Mucosa of descending colon (tissue), 3 donors: Measurements from ENCODE around the gene ITPK1. TPM values are rescaled to one million over a fixed set of nuclear protein-coding genes. Genes with fewer than 3 reads are reported as not detected.
"Not testable (repeated sequence)": the region's sequence is repeated elsewhere in the genome, so short reads cannot be mapped to it uniquely, and the experiment has no call there.

Experiments used
- ATAC-seq: fragments of 200-7000 bp; cut with Tn5 transposase; one replicate; pipeline ENCODE4 v1.9.1; 2020; ENCODE audit warnings: mild to moderate bottlenecking, moderate library complexity
- DNase-seq, 3 donors: peaks; one replicate each; pipeline ENCODE4 v3.0.0-alpha.2; 2020
- H3K36me3 ChIP-seq: fragments of 200-600 bp; one replicate; pipeline ENCODE4 v1.8.0; 2021; ENCODE audit warnings: low read depth, mild to moderate bottlenecking
- H3K4me1 ChIP-seq: fragments of 200-600 bp; one replicate; pipeline ENCODE4 v1.8.0; 2021; ENCODE audit warnings: low read depth, mild to moderate bottlenecking
- H3K4me3 ChIP-seq: fragments of 200-600 bp; one replicate; pipeline ENCODE4 v1.8.0; 2021; ENCODE audit warnings: mild to moderate bottlenecking
- H3K9me3 ChIP-seq: fragments of 200-600 bp; one replicate; pipeline ENCODE4 v1.8.0; 2021; ENCODE audit warnings: mild to moderate bottlenecking
- intact Hi-C, 2 donors: fragments of 100-400 bp; cut with DNase I in 1 of 2; cut with micrococcal nuclease in 1 of 2; formaldehyde crosslinking; loops; one replicate each; pipeline versions ENCODE4 v1.11.0 to v1.11.1; 2022; cut with DNase I, micrococcal nuclease
- long read RNA-seq, 2 donors: library from polyadenylated mRNA; unstranded; transcript quantifications; one replicate each; pipeline ENCODE4 v2.0.0, GENCODE V29; 2019 to 2021
- total RNA-seq, 3 donors: library from RNA; stranded (reverse); fragmentation: NEBNext Ultra II Directional in 2 of 3; extraction: Animal tissue kit (Norgen Biotek cat#: 25700) in 2 of 3; gene quantifications; one replicate each; pipeline versions ENCODE4 v1.2.1 to v1.2.4, GENCODE V29; 2021 to 2023
- TF ChIP-seq, protein P1 (sequence below): fragments of 200-600 bp; IDR thresholded peaks from one replicate; pipeline ENCODE4 v1.8.0; 2022; ENCODE audit warnings: antibody characterized with exemption, mild to moderate bottlenecking
- donor health status: DM: no; HTN: no; CAD: no; lungs with moderate emphysema.
- donor health status: DM: no; HTN: no; CAD: no.
- donor health status: DM: no; HTN: yes; CAD: no.

ITPK1 gene
- 100 to 1,000 TPM; 134 to 165 (median 152) TPM for total RNA-seq
- long read RNA-seq, donor 1, full-length matches to known transcripts: 125 of 271 reads
- long read RNA-seq, donor 1, partial matches to known transcripts: 77 of 271 reads
- long read RNA-seq, donor 1, other reads (novel, unspliced or antisense): 69 of 271 reads
- long read RNA-seq, donor 2, full-length matches to known transcripts: 1 of 23 reads
- long read RNA-seq, donor 2, partial matches to known transcripts: 9 of 23 reads
- long read RNA-seq, donor 2, other reads (novel, unspliced or antisense): 13 of 23 reads

GRCh38 chr14:93115821-93116675 lies at the start of gene ITPK1:
TSS of gene ITPK1 (minus strand) at chr14:93115925. CDS start at chr14:93115163, 762 bp downstream.
- Histone ChIP-seq H3K9me3 (no peaks in the 10 kb centered on the region), H3K36me3 (no peaks in the 10 kb centered on the region), H3K4me3 (peak within 1 kb of the TSS; percentile 70), H3K4me1 (peaks cover 14% of the 10 kb centered on the region)
- intact Hi-C loops: no loop called here
- TF ChIP-seq, protein P1, sequence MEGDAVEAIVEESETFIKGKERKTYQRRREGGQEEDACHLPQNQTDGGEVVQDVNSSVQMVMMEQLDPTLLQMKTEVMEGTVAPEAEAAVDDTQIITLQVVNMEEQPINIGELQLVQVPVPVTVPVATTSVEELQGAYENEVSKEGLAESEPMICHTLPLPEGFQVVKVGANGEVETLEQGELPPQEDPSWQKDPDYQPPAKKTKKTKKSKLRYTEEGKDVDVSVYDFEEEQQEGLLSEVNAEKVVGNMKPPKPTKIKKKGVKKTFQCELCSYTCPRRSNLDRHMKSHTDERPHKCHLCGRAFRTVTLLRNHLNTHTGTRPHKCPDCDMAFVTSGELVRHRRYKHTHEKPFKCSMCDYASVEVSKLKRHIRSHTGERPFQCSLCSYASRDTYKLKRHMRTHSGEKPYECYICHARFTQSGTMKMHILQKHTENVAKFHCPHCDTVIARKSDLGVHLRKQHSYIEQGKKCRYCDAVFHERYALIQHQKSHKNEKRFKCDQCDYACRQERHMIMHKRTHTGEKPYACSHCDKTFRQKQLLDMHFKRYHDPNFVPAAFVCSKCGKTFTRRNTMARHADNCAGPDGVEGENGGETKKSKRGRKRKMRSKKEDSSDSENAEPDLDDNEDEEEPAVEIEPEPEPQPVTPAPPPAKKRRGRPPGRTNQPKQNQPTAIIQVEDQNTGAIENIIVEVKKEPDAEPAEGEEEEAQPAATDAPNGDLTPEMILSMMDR: peak; percentile 35
- ATAC-seq (peak; percentile 68), DNase-seq (peak; percentile 66 to 80 (median 79))

DNA sequence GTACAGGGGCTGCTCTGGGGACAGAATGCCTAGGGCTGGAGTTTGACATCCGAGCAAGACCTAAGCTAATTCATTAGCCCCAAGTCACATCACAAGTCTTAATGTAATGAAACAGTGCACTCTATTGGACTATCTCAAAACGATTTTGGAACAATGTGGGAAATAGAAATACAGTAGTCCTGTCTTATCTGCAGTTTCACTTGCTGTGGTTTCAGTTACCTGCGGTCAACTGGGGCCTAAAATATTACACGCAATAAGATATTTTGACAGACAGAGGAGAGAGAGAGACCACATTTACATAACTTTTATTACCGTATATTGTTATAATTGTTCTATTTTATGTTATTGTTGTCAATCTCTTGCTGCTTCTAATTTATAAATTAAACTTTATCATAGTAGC lies 47.8 kb upstream of the ITPK1 start:
- DNase-seq (no peak), ATAC-seq (no peak)
- TF ChIP-seq, protein P1: no peak
- H3K9me3 ChIP-seq: no peaks in the 10 kb centered on the region
- H3K36me3 ChIP-seq: no peaks in the 10 kb centered on the region
- H3K4me1 ChIP-seq: no peaks in the 10 kb centered on the region
- H3K4me3 ChIP-seq: no peak overlapping the region
- intact Hi-C loops: no loop called here

DNA sequence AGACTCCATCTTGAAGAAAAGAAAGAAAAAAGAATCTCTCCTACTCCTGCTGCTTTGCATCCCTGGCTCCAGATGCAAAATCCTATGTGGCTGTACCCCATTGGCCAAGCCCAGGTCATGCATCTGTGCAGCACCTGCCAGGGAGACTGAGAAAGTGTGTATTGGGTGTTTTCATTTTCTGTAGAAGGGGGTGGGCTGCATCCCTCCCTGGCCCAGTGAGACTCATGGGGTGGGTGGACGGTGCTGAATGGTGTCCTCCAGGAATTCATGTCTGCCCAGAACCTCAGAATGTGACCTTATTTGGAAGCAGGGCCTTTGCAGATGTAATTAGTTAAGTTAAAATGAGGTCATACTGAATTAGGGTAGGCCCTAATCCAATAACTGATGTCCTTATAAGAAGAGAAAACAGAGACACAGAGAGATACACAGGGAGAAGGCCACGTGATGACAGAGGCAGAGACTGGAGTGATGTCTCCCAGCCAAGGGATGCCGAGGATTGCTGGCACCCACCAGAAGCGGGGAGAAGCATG lies 45.8 kb upstream of the ITPK1 start:
- Histone ChIP-seq H3K4me3 (no peak overlapping the region), H3K4me1 (no peaks in the 10 kb centered on the region), H3K9me3 (no peaks in the 10 kb centered on the region), H3K36me3 (no peaks in the 10 kb centered on the region)
- intact Hi-C loops: no loop called here
- TF ChIP-seq, protein P1: no peak
- DNase-seq (no peak), ATAC-seq (no peak)

GRCh38 chr14:93160353-93160801 lies 44.7 kb upstream of the ITPK1 start:
- TF ChIP-seq, protein P1: no peak
- no peaks in the 10 kb centered on the region for H3K36me3 ChIP-seq
- peak in 1 of 3 donors; percentile 42 for DNase-seq
- no peak overlapping the region for H3K4me3 ChIP-seq
- ATAC-seq: peak; percentile 59
- H3K4me1 ChIP-seq: no peaks in the 10 kb centered on the region
- intact Hi-C loops: no loop called here
- H3K9me3 ChIP-seq: no peaks in the 10 kb centered on the region

GRCh38 chr14:93159625-93160352 lies 44.1 kb upstream of the ITPK1 start:
- intact Hi-C loops, H3K4me1 ChIP-seq, H3K4me3 ChIP-seq, H3K36me3 ChIP-seq, H3K9me3 ChIP-seq, DNase-seq, ATAC-seq: not testable (repeated sequence)

- ATAC-seq, H3K9me3 ChIP-seq, H3K4me1 ChIP-seq, H3K4me3 ChIP-seq, DNase-seq, H3K36me3 ChIP-seq, intact Hi-C loops: not testable (repeated sequence)
These were observed 42.6 kb upstream of the ITPK1 start for GRCh38 chr14:93158349-93158748.
